Measurements from ENCODE around the gene NWD2. TPM values are rescaled to one million over a fixed set of nuclear protein-coding genes. Genes with fewer than 3 reads are reported as not detected.

Gene NWD2
- total and polyA plus RNA-seq, 2 donors (not counting 1 experiment from before 2014, with no cell fraction given), result not detected

DNA sequence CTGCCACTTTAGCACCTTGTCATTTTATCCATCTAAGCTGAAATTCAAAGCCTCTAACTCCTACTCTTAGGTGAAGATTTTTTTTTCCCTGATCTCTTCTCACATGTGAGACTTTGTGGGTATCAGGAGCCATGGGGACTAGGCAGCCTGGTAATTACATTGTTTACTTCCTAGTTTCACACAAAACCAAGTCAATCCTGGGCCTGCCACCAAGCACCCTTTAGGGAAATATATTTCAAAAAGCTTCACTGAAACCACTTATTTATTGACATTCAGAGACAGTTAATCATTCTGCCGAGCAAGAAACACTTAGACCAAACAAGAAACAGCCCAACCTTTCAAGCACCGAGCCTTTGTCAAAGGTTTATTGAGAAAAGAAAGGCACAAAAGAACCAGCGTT is 241.6 kb downstream of the NWD2 start:
- H2AFZ ChIP-seq (ENCODE audit: low read length), result no peak overlapping the region

DNA sequence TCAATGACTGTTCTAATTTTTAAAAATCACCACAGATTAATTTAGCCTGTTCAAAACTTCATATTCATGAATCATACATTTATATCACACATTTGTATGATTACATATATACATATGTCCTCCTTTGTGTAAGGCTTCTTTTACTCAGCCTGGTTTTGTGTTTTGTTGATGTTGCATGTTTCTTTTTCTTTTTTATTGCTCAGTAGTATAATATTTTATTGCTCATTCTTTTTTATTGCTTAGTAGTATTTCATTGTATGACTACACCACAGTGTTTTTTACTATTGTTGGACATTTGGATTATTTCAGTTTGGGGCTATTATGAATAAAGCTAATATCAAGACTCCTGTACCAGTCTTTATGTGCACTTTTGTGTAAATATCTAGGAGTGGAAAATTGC is 243.1 kb downstream of the NWD2 start:
- TF ChIP-seq, protein P1, sequence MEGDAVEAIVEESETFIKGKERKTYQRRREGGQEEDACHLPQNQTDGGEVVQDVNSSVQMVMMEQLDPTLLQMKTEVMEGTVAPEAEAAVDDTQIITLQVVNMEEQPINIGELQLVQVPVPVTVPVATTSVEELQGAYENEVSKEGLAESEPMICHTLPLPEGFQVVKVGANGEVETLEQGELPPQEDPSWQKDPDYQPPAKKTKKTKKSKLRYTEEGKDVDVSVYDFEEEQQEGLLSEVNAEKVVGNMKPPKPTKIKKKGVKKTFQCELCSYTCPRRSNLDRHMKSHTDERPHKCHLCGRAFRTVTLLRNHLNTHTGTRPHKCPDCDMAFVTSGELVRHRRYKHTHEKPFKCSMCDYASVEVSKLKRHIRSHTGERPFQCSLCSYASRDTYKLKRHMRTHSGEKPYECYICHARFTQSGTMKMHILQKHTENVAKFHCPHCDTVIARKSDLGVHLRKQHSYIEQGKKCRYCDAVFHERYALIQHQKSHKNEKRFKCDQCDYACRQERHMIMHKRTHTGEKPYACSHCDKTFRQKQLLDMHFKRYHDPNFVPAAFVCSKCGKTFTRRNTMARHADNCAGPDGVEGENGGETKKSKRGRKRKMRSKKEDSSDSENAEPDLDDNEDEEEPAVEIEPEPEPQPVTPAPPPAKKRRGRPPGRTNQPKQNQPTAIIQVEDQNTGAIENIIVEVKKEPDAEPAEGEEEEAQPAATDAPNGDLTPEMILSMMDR (conservative IDR thresholded peaks at IDR 0.05 in 1 of 2, IDR thresholded peaks at IDR 0.05 in 1 of 2; ENCODE audit: low read depth in 1 of 2, low read length in 2 of 2), result no peak
- no peak for TF ChIP-seq EZH2 (IDR thresholded peaks at IDR 0.05; ENCODE audit: low read length, missing control alignments)
- Histone ChIP-seq H3K36me3 (ENCODE audit: control insufficient read depth, insufficient read depth, low read length) (no peaks in the 10 kb centered on the region), H2AFZ (ENCODE audit: low read length) (no peak overlapping the region), H3K9me3 (ENCODE audit: control insufficient read depth, insufficient read depth, low read depth, low read length) (no peaks in the 10 kb centered on the region), H4K20me1 (ENCODE audit: control insufficient read depth, extremely low read depth, insufficient read depth, low read length) (no peaks in the 10 kb centered on the region), H3K27me3 (ENCODE audit: control insufficient read depth, insufficient read depth, low read length) (no peaks in the 10 kb centered on the region), H3K4me1 (ENCODE audit: control insufficient read depth, extremely low read depth, insufficient read depth, low read length) (no peaks in the 10 kb centered on the region), H3K9ac (ENCODE audit: insufficient read depth, low read length) (no peak overlapping the region), H3K4me3 (replicated peaks in 1 of 4; ENCODE audit: control extremely low read depth in 1 of 4, insufficient read depth in 1 of 4, low read depth in 3 of 4, low read length in 4 of 4) (no peak overlapping the region), H3K27ac (ENCODE audit: insufficient read depth, low read length) (no peak overlapping the region), H3K79me2 (ENCODE audit: control insufficient read depth, insufficient read depth, low read length) (no peaks in the 10 kb centered on the region), H3K4me2 (ENCODE audit: extremely low read depth, insufficient read depth, low read length) (no peak overlapping the region)
- DNase-seq (ENCODE audit: low read depth in 2 of 2), result no peak

More for the DNA sequence above, 241.6 kb downstream of the NWD2 start:
- DNase-seq (ENCODE audit: low read depth in 2 of 2), result no peak
- Histone ChIP-seq H4K20me1 (ENCODE audit: control insufficient read depth, extremely low read depth, insufficient read depth, low read length) (no peaks in the 10 kb centered on the region), H3K4me1 (ENCODE audit: control insufficient read depth, extremely low read depth, insufficient read depth, low read length) (no peaks in the 10 kb centered on the region), H3K27me3 (ENCODE audit: control insufficient read depth, insufficient read depth, low read length) (no peaks in the 10 kb centered on the region), H3K9ac (ENCODE audit: insufficient read depth, low read length) (no peak overlapping the region), H3K36me3 (ENCODE audit: control insufficient read depth, insufficient read depth, low read length) (no peaks in the 10 kb centered on the region), H3K79me2 (ENCODE audit: control insufficient read depth, insufficient read depth, low read length) (no peaks in the 10 kb centered on the region), H3K9me3 (ENCODE audit: control insufficient read depth, insufficient read depth, low read depth, low read length) (no peaks in the 10 kb centered on the region), H3K4me2 (ENCODE audit: extremely low read depth, insufficient read depth, low read length) (no peak overlapping the region), H3K27ac (ENCODE audit: insufficient read depth, low read length) (no peak overlapping the region), H3K4me3 (replicated peaks in 1 of 4; ENCODE audit: control extremely low read depth in 1 of 4, insufficient read depth in 1 of 4, low read depth in 3 of 4, low read length in 4 of 4) (no peak overlapping the region)
- TF ChIP-seq EZH2 (IDR thresholded peaks at IDR 0.05; ENCODE audit: low read length, missing control alignments), result no peak
- TF ChIP-seq, protein P1 (conservative IDR thresholded peaks at IDR 0.05 in 1 of 2, IDR thresholded peaks at IDR 0.05 in 1 of 2; ENCODE audit: low read depth in 1 of 2, low read length in 2 of 2), result no peak

DNA sequence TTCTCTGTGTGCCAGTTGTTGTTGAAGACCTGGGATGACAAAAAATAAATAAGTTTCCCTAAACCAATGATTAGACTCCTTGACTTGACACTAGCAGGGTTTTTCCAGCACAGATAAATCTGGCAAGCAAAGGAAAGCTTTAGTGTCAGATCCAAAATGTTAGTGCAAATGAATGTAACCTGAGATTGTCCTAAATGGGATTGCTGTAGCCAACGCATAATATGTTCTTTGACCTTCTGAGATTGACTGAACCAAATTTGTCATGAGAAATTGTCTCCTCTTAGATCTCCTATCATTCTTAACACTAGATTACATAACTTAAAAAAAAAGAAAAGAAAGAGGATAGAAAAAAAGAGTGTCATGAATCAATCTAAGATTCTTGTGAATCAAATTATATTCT is 245.2 kb downstream of the NWD2 start:
- Histone ChIP-seq H3K36me3 (ENCODE audit: control insufficient read depth, insufficient read depth, low read length) (no peaks in the 10 kb centered on the region), H3K4me2 (ENCODE audit: extremely low read depth, insufficient read depth, low read length) (no peak overlapping the region), H3K27me3 (ENCODE audit: control insufficient read depth, insufficient read depth, low read length) (no peaks in the 10 kb centered on the region), H3K4me3 (replicated peaks in 1 of 4; ENCODE audit: control extremely low read depth in 1 of 4, insufficient read depth in 1 of 4, low read depth in 3 of 4, low read length in 4 of 4) (no peak overlapping the region), H4K20me1 (ENCODE audit: control insufficient read depth, extremely low read depth, insufficient read depth, low read length) (no peaks in the 10 kb centered on the region), H3K9ac (ENCODE audit: insufficient read depth, low read length) (no peak overlapping the region), H3K79me2 (ENCODE audit: control insufficient read depth, insufficient read depth, low read length) (no peaks in the 10 kb centered on the region), H3K9me3 (ENCODE audit: control insufficient read depth, insufficient read depth, low read depth, low read length) (no peaks in the 10 kb centered on the region), H3K4me1 (ENCODE audit: control insufficient read depth, extremely low read depth, insufficient read depth, low read length) (no peaks in the 10 kb centered on the region), H3K27ac (ENCODE audit: insufficient read depth, low read length) (no peak overlapping the region), H2AFZ (ENCODE audit: low read length) (no peak overlapping the region)
- TF ChIP-seq, protein P1 (conservative IDR thresholded peaks at IDR 0.05 in 1 of 2, IDR thresholded peaks at IDR 0.05 in 1 of 2; ENCODE audit: low read depth in 1 of 2, low read length in 2 of 2), result no peak
- no peak for DNase-seq (ENCODE audit: low read depth in 2 of 2)

Measured in fibroblast of lung (primary cell).